Measurements from ENCODE around the gene DNTT.

DNTT gene

DNA sequence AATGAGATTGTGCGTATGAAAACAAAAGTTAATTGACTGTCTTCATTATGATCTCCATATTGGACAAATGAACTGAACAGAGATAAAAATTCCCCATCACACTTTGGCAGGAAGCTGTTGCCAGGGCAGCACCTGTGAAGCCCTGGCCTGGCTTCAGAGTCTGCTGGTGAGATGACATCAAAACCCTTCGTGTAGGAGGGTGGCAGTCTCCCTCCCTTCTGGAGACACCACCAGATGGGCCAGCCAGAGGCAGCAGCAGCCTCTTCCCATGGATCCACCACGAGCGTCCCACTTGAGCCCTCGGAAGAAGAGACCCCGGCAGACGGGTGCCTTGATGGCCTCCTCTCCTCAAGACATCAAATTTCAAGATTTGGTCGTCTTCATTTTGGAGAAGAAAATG, at the start of gene DNTT:
Gene DNTT, plus strand, starts transcription at position 205 of the 400 bp plus-strand sequence. Its CDS starts 64 bp downstream, at position 269.
- DNase-seq (ENCODE audit: low spot score) = no peak

DNA sequence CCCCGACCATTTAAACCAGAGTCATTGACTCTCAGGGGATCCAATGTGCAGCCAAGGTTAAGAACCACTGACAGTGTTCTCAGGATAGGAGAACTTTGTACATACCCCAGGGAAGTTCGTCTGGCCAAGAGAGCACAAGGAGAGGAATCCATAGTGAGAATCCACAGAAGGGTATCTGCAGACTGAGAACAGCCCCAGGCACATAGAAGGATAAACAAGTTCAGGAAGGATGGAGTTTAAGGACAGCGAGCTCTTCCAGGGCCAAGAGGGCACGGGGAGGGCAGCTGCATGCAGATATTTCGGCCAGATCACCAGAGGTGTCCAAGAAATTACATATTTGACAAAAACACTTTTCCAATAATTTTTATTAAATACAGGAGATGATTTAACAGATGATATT, 49.3 kb upstream of the DNTT start:
- DNase-seq (ENCODE audit: low spot score) = no peak

DNA sequence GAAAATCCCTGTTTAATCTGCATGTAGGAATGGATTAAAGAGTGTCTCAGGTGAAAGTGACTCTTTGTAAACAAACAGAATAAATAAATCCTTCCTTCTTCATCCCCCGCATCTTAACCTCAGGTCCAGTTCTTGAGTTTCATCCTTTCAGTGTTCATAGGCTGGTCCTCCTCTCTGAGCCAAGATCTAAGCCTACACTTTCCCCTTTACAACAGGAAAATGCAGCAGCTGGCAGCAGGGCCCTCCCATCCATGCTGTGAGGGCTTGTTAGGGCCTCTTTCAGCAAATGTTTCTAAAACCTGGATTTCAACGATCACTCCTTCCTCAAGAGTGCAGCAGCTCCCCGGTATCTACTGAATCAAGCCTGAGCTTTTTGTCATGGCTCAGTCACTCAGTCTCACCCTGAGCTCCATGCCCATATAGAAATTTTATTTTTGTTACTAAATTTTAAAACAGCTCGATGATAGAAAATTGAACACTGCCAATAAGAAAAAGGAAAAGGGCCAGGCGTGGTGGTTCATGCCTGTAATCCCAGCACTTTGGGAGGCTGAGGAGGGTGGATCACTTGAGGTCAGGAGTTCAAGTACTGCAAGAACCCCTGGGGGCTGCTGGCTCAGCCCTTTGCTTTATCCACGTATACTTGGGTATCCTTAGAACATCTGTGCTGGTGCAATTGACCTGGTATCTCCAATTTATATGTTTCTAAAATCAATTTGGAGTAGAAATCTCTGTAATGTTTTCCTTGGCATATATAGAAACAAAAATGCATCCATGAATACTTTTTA, 48.5 kb upstream of the DNTT start:
- no peak for DNase-seq (ENCODE audit: low spot score)

DNA sequence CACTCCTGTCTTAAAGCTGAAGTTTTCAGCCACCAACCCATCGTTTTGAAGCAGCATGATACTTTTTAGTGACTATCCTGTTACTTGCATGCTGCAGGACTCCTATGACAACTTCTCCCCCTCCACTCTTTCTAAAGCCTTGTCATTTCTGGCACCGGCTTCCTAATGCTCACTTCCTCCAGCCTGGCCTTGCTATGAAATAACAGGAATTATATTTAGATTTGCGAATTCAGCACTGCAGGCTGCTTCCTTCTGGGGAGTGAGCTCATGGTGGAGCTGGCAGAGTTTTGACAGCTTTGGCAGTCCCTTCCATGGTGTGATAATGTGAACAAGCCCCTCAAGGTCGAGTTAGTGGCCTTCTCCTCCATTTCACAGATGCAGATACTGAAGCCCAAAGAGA, 46.3 kb upstream of the DNTT start:
- no peak for DNase-seq (ENCODE audit: low spot score)

DNA sequence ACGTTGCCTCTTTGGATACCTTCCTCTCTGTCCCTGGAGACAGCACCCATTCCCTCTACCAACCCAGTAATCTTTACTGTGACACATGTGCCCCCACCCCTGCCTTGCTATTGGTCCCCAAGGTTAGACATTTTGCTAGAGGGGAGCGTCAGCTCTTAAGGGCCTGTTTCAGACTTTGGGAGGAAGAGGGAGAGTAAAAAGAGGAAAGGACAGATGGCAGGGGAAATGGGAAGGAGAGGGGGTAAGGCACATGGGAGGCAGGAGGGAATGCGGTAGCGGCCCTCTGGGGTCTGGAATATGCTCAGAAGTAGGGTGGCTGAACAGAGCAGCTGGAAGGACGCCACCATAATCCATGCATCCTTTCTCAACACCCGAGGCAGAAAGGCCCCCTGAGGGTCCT, 45.1 kb upstream of the DNTT start:
- DNase-seq (ENCODE audit: low spot score) = no peak

DNA sequence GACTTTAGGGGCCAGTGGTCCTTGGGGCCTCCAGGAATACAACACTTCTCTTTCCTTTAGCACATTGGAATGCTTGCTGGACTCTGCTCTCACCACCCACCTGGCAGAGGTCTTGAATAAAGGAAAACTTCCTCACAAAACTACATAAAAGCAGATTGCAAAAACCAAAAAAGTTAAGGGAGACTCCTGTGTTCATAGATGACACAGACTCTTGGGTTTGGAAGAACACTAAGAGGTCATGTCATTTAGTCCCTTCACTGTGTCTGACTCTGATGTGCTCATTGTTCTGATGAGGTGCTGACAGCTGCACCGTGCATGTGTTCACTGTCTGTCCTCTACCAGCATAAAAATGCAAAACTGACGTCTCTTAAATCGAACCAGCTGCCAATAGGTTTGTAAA, 44.2 kb upstream of the DNTT start:
- DNase-seq (ENCODE audit: low spot score) = no peak

DNA sequence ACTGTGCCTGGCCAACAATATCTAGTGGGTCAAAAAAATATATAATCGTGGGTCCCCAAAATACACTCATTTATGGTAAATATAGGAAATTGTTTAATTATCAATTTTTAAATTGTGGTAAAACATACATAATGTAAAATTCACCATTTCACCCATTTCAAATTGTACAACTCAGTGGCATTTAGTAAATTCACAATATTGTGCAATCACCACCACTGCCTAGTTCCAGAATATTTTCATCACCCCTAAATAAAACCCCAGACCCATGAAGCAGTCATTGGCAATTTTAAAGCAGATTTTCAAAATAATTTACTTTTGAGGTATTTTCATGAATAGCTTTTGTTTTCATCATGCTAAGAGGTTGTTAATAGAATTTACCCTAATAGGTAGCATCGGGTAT, 43.1 kb upstream of the DNTT start:
- no peak for DNase-seq (ENCODE audit: low spot score)

DNA sequence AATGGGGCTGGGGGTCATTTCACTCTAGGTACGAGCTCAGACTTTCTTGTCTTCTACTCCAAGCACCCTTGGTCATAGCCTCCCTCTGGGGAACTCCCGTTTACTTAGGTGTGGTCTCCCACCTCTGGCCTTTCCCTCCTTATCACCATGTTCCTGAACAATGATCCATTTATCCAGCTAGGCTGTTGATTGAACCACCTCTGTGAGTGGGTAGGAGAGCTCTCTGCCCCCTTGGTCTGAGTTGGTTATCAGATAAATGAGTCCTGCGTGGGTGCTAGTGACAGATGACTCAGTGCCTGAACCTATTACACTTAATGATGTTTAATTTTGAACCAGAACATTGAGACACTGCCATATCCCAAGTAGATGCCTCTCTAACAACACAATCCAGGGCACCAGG, 42.3 kb upstream of the DNTT start:
- peak; percentile 0 for DNase-seq (ENCODE audit: low spot score)

DNA sequence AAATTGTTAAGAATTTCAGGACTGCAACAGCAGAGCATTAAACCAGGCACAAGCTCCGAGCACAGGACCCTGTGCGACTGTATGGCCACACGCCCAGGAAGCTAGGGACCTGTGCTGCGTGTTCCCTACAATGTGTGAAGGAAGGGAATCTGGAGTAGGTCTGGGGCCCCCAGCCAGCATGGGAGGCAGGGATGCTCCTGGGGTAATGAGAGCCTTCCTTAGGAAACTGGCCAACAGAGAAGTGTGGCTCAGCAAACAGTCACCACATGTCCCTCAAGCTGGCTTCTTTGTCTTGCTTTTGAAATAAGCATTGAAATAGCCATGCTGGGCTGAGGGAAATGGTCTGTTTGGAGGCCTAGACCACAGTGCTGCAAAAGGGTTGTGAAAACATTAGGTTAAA, 41.1 kb upstream of the DNTT start:
- no peak for DNase-seq (ENCODE audit: low spot score)

DNA sequence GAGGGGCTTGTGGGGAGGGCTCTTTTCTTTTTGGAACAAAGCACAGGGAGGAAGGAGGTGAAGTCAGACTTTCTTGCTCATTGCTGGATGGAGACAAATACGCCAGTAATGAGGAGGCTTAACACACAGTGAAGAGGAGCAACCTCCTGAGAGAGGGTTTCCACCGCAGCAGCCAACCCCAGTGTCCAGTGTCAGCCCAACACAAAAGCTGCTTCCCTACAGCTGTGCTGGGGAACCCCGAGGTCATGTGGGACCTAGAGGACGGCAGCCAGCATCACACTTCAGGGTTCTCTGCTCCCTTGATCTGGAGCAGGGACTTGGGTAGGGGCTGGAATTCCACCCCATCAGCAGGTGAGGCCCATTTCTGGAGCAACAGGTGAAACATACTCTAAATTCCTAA, 40.6 kb upstream of the DNTT start:
- DNase-seq (ENCODE audit: low spot score) = no peak

DNA sequence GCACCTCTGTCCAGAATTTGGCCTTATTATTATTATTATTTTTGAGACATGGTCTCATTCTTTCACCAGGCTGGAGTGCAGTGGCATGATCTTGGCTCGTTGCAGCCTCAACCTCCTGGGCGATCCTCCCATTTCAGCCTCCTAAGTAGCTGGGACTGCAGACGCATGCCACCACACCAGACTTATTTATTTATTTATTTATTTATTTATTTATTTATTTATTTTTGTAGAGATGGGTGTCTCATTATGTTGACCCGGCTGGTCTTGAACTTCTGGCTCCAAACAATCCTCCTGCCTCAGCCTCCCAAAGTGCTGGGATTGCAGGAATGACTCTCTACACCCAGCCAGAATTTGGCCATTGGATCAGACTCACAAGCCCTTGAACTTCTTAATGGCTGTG, 39.3 kb upstream of the DNTT start:
- no peak for DNase-seq (ENCODE audit: low spot score)

DNA sequence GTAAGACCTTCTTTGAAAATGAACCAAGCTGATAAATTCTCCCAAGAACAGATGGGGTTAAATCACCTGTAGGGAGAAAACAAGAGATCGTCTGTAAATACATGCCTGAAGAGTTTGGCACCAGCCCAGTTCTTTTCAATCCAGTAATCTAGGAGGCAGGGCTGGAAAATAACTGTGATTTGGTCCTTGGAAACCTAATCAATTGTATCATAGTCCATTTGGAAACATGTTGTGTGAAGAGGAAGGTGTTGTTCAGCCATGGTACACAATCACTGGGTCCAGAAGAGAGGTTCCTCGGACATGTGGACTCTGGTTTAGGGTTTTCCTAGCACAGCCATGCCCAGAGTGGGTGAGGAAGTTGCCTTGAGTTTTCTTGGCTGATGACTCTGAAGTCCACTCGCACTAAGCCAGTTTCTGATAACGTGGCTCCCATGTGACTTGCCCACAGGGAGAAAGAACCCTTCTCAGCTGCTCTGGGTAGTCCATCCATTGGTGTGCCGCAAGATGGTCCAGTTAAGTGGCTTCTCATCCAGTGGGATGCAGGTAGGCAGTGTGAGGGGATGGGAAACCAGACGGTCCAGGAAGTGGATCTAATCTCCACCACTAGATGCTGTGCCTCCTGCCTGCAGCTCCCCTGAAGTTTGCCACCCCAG, 38.0 kb upstream of the DNTT start:
- DNase-seq (ENCODE audit: low spot score) = no peak

DNA sequence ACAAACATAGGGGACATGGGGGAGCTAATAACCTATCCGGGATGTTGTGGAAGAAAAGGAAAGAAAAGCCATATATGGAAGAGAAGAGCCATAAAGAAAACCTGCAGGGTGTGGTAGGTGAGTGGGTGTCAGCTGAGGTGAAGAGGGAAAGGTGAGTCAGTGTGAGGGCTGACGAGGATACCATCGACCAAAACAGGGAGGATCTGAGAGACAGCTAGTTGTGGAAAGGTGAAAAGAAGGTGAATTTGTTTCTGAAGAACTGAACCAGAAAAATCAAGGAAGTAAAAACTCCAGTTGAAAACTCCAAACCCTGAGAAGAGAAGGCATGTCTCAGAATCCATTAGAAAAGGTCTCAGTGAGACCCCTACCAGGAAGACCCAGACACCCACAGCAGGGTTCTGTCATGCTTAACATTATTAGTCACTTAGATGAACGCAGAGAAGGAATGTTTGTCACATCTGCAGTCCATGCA, 37.0 kb upstream of the DNTT start:
- no peak for DNase-seq (ENCODE audit: low spot score)

DNA sequence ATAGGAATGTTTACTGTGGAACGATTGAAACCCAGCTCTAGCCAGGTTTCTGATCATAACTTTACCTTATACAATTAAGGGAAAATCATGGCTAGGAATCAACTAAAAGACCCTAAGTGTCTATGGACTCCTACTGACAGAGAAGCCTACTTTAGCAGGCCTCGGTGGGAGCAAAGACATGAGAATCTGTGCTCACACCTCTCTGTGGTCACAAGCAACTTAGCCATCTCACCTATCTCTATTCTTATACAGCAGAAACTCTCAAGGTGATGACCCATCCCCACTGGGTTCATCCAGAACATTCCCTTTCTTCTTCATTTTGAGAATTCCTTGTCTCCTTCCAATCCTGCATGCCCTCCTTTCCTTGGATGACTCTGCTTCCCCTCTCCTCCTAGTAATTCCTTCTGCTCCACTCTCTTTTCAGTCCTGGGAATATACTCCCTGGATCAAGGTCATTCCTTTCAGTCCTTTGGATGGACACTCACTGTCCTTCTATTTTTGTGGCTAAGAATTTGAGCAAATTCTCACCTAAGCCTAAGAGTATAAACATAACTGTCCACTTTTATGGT, 35.8 kb upstream of the DNTT start:
- no peak for DNase-seq (ENCODE audit: low spot score)

DNA sequence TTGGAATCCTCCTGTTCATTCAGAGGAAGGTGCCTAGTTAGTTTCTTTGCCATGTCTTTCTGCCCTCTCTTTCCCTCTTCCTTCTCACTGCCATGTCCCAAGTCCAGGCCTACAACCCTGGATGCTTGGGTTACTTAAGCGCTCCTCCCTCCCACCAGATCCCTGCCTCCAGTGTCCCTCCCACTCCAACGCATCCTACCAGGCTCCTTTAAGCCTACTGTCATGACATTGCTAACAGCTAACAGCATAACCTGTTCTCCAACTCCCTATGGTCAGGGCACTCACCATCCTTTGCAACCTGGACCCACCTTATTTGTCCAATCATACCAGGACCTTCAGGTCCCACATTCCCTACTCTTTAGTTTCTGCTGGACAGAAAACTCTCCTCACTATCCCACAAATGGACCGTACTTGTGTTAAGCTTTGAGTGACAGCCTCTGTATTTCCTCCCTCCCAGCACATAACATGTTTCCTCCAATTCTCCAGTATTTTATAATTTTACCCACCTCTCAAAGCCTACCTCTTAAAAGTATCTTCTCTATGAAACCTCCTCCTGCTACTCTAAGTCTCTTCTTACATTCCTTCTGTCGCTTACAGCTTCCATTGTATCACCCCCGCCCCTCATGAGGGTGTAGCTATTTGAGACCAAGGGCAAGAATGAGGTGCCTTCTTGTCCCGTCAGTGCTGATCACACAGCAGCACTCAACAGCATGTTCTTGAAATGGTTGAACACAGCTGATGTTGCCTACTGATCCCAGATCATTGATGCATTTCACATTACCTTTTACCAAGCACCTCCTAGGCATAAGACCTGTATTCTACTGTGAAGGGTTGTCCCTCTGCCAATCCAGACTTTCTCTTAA, 34.6 kb upstream of the DNTT start:
- DNase-seq (ENCODE audit: low spot score) = no peak

DNA sequence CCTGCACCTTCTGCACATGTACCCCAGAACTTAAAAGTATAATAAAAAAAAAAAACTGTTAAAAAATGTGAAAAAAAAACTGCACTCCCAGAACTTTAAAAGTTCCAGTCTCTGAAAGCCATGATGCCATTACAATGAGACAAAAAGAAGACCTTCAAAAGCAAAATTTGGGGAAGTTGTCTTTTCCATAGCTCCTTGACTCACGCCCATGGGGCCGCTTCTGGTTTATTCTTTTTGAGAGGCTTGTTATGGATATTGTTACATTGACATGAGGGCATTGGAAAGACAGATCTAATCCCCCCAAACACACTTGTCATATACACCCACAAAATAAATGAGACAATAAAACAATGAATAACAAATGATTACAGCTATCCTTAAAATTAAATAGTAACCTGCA, 33.7 kb upstream of the DNTT start:
- no peak for DNase-seq (ENCODE audit: low spot score)

DNA sequence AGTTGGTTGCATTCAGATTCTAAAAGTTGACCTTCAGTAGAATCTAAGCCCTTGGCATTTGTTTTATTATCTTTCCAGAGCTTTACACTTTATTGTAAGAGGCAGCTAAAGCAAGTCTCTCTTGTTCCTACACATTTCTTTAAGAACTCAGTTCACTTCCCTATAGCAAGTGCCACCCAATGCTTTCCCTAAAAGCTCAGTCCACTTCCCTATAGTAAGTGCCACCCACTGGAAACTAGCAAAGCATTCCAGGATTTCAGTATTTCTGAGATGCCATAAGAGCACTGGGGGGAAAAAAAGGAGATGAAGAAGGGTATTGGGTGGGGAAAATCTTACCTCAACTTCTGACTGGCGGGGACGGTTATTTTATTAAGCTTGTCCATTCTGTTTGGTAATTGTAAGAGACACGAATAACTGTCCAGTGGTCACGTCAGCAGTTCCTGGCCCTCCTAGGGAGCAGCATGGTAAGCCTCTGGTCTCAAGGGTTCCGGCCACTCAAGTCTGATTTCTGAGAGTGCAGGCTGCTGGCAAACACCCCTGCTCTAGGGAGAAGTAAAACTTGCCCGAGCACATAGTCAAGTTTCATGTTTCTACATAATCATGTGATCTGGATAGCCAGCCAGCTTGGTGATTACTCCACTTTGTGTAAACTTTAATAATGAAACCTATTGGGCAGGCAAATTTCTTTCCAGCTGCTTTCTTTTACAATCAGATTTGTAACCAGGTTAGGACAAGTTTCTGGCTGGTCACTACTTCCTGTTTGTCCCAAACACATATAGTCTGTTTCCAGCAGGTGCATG, 33.0 kb upstream of the DNTT start, which contains the start of gene BLNK:
Gene BLNK, minus strand, starts transcription at position 554 of the 800 bp plus-strand sequence. Its CDS starts 171 bp downstream, at position 383.
- no peak for DNase-seq (ENCODE audit: low spot score)

DNA sequence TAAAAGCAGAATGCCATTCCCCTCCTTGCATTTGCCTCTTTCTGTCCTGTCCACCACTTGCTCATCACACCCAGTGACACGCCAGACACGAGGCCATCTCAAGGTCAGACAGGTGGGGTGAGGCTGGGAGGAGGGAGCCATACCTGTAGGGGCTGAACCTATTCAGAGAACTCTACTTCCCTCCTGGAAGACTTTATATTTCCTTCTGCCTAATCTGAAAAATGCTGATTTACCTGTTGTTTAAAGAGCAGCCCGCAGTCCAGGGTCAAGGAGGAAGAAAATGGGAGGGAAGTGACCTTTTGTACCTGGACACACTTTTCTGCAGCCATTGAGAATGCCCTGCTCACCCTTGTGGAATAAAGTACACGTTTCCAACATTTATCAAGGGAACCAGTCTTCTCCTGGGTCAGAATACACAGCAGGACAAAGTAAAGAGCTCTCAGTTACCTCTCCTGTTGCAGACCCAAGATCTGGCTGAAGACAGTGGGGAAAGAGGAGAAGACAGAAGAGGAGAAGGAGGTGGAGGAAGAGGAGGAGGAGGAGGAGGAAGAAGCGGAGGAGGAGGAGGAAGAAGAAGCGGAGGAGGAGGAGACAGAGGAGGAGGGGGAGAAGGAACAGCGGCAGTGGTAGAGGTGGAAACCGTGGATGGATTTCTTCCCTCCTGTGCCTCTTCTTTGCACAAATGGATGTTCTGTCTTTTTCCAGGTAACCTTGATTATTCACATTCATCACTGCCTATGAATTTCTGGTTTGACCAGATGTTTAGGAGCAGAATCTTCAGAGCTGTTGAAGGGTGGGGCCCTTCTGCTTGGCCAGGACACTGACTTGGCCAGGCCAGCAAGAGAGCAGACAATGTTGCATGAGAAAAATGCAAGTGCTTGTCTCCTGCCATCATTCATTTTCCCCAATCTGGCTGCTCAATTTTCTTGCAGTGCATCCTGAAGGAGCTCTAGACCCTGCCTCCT, 31.6 kb upstream of the DNTT start:
- DNase-seq (ENCODE audit: low spot score) = no peak

DNA sequence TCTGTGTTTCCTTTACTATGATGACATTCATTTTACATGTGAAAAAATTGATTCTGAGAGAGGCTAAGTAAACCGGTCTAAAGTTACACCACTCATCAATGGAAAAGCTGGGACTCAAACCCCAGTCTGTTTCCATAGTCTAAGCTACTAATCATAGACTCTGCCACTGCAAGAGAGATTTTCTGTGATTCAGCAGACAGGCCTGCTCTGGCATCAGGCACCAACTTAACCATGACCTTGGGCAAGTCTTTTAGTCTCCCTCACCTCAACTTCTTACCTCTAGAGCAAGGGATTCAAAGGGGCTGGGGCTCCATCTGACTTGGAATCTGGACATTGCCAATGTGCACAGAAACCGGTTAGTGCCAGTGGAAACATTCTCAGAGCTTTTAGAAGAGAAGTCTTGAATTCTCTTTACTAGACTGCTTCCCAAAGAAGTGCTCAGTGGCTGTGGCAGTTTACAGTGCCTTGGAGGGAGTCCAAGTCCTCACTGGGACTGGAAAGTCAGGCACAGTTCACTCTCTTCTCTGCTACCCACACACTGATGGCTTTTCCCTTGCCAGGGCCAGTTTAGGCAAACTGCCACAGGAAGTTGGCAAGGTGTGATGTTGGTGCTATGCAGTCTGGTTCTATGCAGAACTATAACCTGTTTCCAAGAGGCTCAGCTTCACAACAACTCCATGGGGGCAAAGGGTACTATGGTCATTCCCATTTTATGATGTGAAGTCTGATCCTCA, 28.4 kb upstream of the DNTT start:
- no peak for DNase-seq (ENCODE audit: low spot score)

DNA sequence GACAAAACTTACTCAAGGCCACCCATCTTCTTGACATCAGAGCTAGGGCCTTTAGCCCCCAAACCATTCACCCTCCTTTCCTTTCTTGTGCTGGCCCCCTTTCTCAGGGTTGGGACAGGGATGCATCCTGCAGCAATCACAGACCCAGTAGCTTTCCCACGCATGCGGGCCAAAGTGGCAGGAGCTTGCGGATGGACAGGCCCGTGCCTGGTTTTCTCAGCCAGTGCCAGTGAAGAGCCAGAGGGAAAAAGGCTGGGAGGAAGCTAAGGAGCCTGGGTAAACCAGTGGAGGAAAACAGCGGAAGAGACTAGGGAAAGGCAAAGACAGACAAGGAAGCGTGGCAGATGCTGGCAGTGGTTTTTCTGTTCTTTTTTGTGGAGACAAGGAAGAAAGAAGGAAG, 27.8 kb upstream of the DNTT start:
- no peak for DNase-seq (ENCODE audit: low spot score)
